Left lung (tissue), 10 donors: ENCODE measurements around the gene LRRC73. TPM values are rescaled to one million over a fixed set of nuclear protein-coding genes. Genes with fewer than 3 reads are reported as not detected.
"Not testable (repeated sequence)": the region's sequence is repeated elsewhere in the genome, so short reads cannot be mapped to it uniquely, and the experiment has no call there.

Experiments used
- ATAC-seq: fragments of 200-7000 bp; cut with Tn5 transposase; one replicate; pipeline ENCODE4 v1.9.1; 2020; ENCODE audit warnings: moderate library complexity
- DNase-seq, 4 donors: peaks; one replicate each; pipeline ENCODE4 v3.0.0-alpha.2; 2013 to 2020
- H3K27ac ChIP-seq, 2 donors: fragments of 200-600 bp; sonication (generic) in 1 of 2; one replicate each; pipeline versions ENCODE4 v1.5.0 to v1.8.0; 2020 to 2021
- H3K27me3 ChIP-seq, 2 donors: fragments of 200-600 bp; sonication (generic) in 1 of 2; one replicate each; pipeline versions ENCODE4 v1.5.0 to v1.8.0; 2020 to 2021
- H3K36me3 ChIP-seq, 2 donors: fragments of 200-600 bp; sonication (generic) in 1 of 2; one replicate each; pipeline versions ENCODE4 v1.5.0 to v1.8.0; 2020 to 2021
- H3K4me1 ChIP-seq, 2 donors: fragments of 200-600 bp; one replicate each; pipeline ENCODE4 v1.8.0; 2021
- H3K4me3 ChIP-seq, 2 donors: fragments of 200-600 bp; sonication (generic) in 1 of 2; one replicate each; pipeline versions ENCODE4 v1.5.0 to v1.8.0; 2020 to 2021; ENCODE audit warnings: mild to moderate bottlenecking in 1 of 2
- H3K9me3 ChIP-seq, 2 donors: fragments of 200-600 bp; sonication (generic) in 1 of 2; one replicate each; pipeline versions ENCODE4 v1.5.0 to v1.8.0; 2020 to 2021
- intact Hi-C, 2 donors: fragments of 100-400 bp; cut with DNase I; formaldehyde crosslinking; loops; one replicate each; pipeline versions ENCODE4 v1.11.2 to v1.14.2; 2022
- polyA plus RNA-seq, 6 donors: library from polyadenylated mRNA; unstranded; fragments of 120-200 nt; gene quantifications; one replicate each; pipeline ENCODE4 v1.2.1, GENCODE V29; 2013; ENCODE audit not compliant: insufficient read length in 6 of 6
- total RNA-seq, 2 donors: library from RNA; stranded (reverse); fragmentation: NEBNext Ultra II Directional; extraction: Animal tissue kit (Norgen Biotek cat#: 25700); gene quantifications; one replicate each; pipeline ENCODE4 v1.2.1, GENCODE V29; 2021
- TF ChIP-seq, protein P1 (sequence below), 2 donors: fragments of 200-600 bp; sonication (generic) in 1 of 2; IDR thresholded peaks; one replicate each; pipeline versions ENCODE4 v1.5.0 to v1.8.0; 2021; ENCODE audit warnings: antibody characterized with exemption in 2 of 2
- donor health status: DM: no; HTN: yes; CAD: no.
- donor health status: DM: no; HTN: no; CAD: no.

Gene LRRC73
- total and polyA plus RNA-seq, 8 donors, result 0.30 to 1.5 (median 0.60) TPM

DNA sequence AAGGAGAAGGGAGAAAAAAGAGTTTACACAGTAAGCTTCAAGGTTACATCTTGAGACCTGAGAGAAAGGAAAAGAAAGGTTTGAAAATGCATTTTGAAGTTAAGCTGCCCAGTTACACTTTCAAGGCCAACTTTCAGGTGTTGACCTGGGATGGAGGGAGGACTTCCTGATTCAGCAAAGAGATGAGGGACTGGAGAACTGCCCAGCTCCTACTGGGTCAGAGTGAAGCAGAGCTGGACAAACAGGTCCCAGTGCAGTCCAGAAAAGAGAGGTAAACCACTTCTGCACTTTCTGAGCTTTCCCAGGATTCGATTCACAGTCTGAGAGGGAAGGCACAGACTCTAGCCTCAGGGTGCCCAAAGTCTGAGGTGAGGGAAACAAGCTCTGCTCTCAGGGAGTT, 38.7 kb downstream of the LRRC73 start:
- Histone ChIP-seq H3K4me1 (no peaks in the 10 kb centered on the region), H3K36me3 (no peaks in the 10 kb centered on the region), H3K27me3 (peaks cover 0 to 19% of the 10 kb centered on the region in 2 donors), H3K9me3 (no peaks in the 10 kb centered on the region), H3K27ac (no peak overlapping the region), H3K4me3 (no peak overlapping the region)
- DNase-seq (no peak), ATAC-seq (no peak)
- TF ChIP-seq, protein P1, sequence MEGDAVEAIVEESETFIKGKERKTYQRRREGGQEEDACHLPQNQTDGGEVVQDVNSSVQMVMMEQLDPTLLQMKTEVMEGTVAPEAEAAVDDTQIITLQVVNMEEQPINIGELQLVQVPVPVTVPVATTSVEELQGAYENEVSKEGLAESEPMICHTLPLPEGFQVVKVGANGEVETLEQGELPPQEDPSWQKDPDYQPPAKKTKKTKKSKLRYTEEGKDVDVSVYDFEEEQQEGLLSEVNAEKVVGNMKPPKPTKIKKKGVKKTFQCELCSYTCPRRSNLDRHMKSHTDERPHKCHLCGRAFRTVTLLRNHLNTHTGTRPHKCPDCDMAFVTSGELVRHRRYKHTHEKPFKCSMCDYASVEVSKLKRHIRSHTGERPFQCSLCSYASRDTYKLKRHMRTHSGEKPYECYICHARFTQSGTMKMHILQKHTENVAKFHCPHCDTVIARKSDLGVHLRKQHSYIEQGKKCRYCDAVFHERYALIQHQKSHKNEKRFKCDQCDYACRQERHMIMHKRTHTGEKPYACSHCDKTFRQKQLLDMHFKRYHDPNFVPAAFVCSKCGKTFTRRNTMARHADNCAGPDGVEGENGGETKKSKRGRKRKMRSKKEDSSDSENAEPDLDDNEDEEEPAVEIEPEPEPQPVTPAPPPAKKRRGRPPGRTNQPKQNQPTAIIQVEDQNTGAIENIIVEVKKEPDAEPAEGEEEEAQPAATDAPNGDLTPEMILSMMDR (IDR thresholded peaks at IDR 0.05), result no peak
- intact Hi-C loops, result no loop called here

DNA sequence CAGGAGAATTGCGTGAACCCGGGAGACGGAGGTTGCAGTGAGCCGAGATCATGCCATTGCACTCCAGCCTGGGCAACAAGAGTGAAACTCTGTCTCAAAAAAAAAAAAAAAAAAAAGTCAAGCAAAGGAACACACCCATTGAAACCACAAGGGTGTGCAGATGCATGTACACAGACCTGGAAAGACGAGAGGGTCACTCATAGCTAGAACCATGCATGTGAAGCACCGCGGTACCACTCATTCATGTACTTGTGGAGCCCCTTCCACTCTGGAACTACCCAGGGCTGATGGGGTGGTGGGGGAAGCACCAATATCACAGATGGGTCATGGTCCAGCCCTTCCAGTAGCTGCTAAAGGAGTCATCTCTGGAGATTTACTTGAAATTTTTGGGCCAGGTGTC, 40.2 kb downstream of the LRRC73 start:
- intact Hi-C loops, result no loop called here
- no peak overlapping the region for H3K27ac ChIP-seq
- no peaks in the 10 kb centered on the region for H3K9me3 ChIP-seq
- peaks cover 0 to 24% of the 10 kb centered on the region in 2 donors for H3K27me3 ChIP-seq
- ATAC-seq (no peak), DNase-seq (no peak)
- H3K4me1 ChIP-seq, result no peaks in the 10 kb centered on the region
- H3K36me3 ChIP-seq, result no peaks in the 10 kb centered on the region
- no peak overlapping the region for H3K4me3 ChIP-seq
- TF ChIP-seq, protein P1 (IDR thresholded peaks at IDR 0.05), result no peak

DNA sequence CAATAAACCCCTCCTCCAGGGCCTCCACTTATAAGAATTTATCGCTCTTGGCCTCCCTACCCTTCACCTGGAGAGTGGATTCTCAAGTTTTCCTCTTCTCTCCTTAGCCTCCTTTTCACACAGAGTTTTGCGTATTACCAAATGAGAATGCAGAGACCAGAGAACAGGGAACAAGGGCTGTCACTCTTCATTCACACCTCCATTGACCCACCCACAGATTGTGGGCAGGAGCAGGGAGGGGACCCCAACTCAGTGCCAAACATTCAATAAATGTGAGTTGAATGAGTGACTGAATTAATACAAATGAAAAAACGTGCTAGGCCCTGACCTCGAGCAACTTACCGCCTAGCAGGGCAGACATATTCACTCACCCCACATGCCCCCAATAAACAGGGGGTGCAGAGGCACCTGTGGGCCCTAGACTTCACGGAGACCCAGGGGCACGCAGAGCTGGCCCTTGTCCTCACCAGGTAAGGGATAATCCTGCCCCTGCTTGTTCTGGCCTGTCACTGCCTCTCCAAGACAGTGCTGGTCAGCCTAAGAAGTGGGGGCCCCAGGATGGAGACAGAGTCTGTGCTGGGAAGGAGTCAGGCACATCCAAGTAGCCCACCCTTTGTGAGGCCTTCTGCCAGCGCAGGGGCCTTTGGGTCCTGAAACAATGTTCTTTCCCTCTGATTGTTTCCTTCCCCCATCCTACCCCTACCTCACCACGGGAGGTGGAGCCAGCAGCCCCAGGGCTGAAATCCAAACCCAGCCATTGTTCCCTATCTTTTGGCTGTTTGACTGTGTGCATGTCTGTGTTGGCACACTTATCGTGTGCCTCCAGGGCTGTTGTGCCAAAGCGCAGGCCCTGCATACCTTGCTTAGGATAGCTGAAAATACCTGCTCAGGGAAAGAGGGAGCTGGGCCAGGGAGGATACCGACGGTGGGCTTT, 41.1 kb downstream of the LRRC73 start:
- Histone ChIP-seq H3K36me3 (no peaks in the 10 kb centered on the region), H3K9me3 (no peaks in the 10 kb centered on the region), H3K27me3 (peaks cover 0 to 33% of the 10 kb centered on the region in 2 donors), H3K27ac (no peak overlapping the region), H3K4me3 (no peak overlapping the region), H3K4me1 (no peaks in the 10 kb centered on the region)
- TF ChIP-seq, protein P1 (IDR thresholded peaks at IDR 0.05), result no peak
- ATAC-seq (no peak), DNase-seq (no peak)
- intact Hi-C loops, result no loop called here

DNA sequence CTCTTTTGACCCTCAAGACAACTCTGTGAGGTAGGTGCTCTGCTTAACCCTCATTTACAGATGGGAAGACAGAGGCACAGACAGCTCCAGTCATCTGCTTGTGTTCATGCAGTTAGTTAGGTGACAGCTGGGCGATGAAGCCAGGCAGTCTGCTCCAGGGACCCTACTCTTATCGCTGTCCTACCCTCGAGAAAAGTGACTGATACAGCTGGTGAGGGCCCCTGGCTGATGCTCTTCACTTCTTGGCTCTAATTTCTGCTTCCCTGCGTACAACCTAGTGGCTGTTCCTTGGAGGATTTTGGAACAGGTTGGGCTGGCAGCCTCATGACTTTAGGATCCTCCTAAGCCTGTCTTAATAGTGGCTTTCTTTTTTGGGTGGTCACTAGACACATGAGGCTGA, 41.9 kb downstream of the LRRC73 start:
- no peak overlapping the region for H3K4me3 ChIP-seq
- DNase-seq (no peak), ATAC-seq (no peak)
- no peaks in the 10 kb centered on the region for H3K9me3 ChIP-seq
- intact Hi-C loops, result no loop called here
- TF ChIP-seq, protein P1 (IDR thresholded peaks at IDR 0.05), result no peak
- H3K27me3 ChIP-seq, result peaks cover 0 to 41% of the 10 kb centered on the region in 2 donors
- H3K36me3 ChIP-seq, result no peaks in the 10 kb centered on the region
- H3K4me1 ChIP-seq, result no peaks in the 10 kb centered on the region
- H3K27ac ChIP-seq, result no peak overlapping the region

DNA sequence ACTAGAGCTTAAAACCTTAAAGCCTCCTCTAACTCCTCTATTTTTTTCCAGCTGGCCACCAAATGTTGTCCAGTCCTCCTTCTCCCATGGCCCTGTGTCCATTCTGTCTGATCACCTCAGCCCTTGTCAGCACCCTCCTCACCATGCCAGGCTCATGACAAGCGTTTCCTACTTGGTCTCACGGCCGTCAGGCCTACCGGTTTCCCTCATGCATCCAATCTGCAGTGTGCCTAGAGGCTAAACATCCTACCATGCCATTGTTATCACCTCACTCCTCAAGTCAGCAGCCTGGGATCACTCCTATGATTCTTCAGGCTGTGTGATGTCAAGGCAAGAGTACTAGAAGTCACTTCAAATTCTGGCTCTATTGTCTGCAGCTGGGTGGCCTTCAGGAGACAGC, 42.4 kb downstream of the LRRC73 start:
- H3K27me3 ChIP-seq, result peaks cover 0 to 46% of the 10 kb centered on the region in 2 donors
- intact Hi-C loops, result no loop called here
- H3K36me3 ChIP-seq, result no peaks in the 10 kb centered on the region
- no peak overlapping the region for H3K4me3 ChIP-seq
- no peaks in the 10 kb centered on the region for H3K9me3 ChIP-seq
- ATAC-seq (no peak), DNase-seq (no peak)
- no peaks in the 10 kb centered on the region for H3K4me1 ChIP-seq
- H3K27ac ChIP-seq, result no peak overlapping the region
- TF ChIP-seq, protein P1 (IDR thresholded peaks at IDR 0.05), result no peak

DNA sequence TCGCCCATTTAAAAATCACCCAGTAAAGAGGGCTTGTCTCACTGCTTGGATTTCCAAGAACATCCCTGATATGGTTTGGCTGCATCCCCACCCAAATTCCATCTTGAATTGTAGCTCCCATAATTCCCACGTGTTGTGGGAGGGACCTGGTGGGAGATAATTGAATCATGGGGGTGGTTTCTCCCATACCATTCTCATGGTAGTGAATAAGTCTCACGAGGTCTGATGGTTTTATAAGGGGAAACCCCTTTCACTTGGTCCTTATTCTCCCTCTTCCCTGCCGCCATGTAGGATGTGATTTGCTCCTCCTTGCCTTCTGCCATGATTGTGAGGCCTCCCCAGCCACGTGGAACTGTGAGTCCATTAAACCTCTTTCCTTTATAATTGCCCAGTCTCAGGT, 42.9 kb downstream of the LRRC73 start:
- DNase-seq, H3K27ac ChIP-seq, ATAC-seq, H3K36me3 ChIP-seq, H3K4me3 ChIP-seq, intact Hi-C loops, H3K4me1 ChIP-seq, H3K9me3 ChIP-seq: not testable (repeated sequence)
- peaks cover 0 to 45% of the 10 kb centered on the region in 2 donors for H3K27me3 ChIP-seq
